Skeletal muscle tissue (tissue), 4 donors: ENCODE measurements around the gene HEXIM2. TPM values are rescaled to one million over a fixed set of nuclear protein-coding genes. Genes with fewer than 3 reads are reported as not detected.

ENCODE experiments used
- H3K27ac ChIP-seq: one replicate; pipeline ENCODE4 v1.7.0; 2013; ENCODE audit warnings: mild to moderate bottlenecking, low read depth, low read length, inconsistent platforms
- H3K27me3 ChIP-seq, 3 donors: one replicate each; pipeline ENCODE4 v1.7.0; 2013; ENCODE audit warnings: low read length in 3 of 3; ENCODE audit not compliant: control insufficient read depth in 3 of 3, insufficient read depth in 3 of 3
- H3K36me3 ChIP-seq, 3 donors: one replicate each; pipeline ENCODE4 v1.7.0; 2013; ENCODE audit warnings: low read length in 3 of 3; ENCODE audit not compliant: control insufficient read depth in 3 of 3, insufficient read depth in 3 of 3
- H3K4me1 ChIP-seq, 3 donors: one replicate each; pipeline ENCODE4 v1.7.0; 2013; ENCODE audit warnings: low read length in 3 of 3, mild to moderate bottlenecking in 3 of 3; ENCODE audit not compliant: control insufficient read depth in 3 of 3, insufficient read depth in 3 of 3
- H3K4me3 ChIP-seq, 3 donors: one replicate each; pipeline ENCODE4 v1.7.0; 2013; ENCODE audit warnings: low read length in 3 of 3
- H3K9ac ChIP-seq, 3 donors: one replicate each; pipeline ENCODE4 v1.7.0; 2013; ENCODE audit warnings: low read length in 3 of 3, mild to moderate bottlenecking in 3 of 3, moderate library complexity in 2 of 3, low read depth in 1 of 3
- H3K9me3 ChIP-seq, 3 donors: one replicate each; pipeline ENCODE4 v1.7.0; 2013; ENCODE audit warnings: low read length in 3 of 3; ENCODE audit not compliant: control insufficient read depth in 3 of 3
- total RNA-seq: library from RNA; depleted of rRNA; stranded (reverse); fragments of >200 nt; gene quantifications from one replicate; pipeline ENCODE4 v1.2.3, GENCODE V29; 2014
- donor health status: Osteomylitis.

HEXIM2 gene
- 10.4 TPM for total RNA-seq

DNA sequence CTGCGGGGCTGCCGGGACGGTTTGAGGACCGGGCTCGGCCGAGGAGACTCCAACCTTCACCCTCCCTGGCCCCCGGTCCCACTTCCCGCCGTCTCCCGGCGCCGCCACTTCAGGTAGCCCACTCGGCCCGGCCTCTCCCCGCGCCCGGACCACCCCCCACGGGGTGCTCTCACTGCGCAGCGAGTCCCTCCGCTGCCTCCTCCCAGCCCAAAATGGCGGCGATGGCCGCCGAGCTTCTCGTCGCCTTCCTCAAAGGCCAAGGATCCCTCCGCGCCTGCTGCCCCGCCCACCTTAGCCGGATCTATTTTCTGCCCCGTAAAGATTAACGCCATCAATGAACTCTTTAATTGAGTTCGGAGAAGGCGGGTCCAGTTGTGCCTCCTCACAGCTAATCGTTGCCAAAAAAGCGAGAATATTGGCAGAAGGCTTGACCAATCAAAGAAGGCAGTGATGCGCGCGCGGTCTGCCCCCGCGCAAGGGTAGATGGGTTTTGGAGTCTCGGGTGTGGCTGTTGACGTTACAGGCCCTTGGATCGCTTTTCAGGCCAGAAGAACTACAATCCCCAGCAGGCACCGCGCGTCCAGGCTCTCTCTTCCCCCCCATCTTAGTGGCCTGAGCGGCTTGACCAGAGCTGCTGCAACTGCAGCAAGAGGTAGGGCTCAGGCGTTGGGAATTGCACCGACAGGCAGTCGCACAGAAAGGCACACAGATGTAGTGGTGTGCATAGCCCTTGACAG lies at the start of gene HEXIM2:
TSS of gene HEXIM2 (plus strand) at position 588 of the 737 bp plus-strand sequence. CDS start 919 bp downstream, outside the sequence.
- Histone ChIP-seq H3K27me3 (no peaks in the 10 kb centered on the region), H3K27ac (peak within 1 kb of the TSS; percentile 100), H3K4me3 (peak within 1 kb of the TSS; percentile 96 to 98 (median 98)), H3K4me1 (peaks cover 25 to 48% (median 29%) of the 10 kb centered on the region in 3 donors), H3K36me3 (peaks cover 8 to 10% (median 9%) of the 10 kb centered on the region in 3 donors), H3K9me3 (no peaks in the 10 kb centered on the region), H3K9ac (peak within 1 kb of the TSS; percentile 97 to 100 (median 100))

DNA sequence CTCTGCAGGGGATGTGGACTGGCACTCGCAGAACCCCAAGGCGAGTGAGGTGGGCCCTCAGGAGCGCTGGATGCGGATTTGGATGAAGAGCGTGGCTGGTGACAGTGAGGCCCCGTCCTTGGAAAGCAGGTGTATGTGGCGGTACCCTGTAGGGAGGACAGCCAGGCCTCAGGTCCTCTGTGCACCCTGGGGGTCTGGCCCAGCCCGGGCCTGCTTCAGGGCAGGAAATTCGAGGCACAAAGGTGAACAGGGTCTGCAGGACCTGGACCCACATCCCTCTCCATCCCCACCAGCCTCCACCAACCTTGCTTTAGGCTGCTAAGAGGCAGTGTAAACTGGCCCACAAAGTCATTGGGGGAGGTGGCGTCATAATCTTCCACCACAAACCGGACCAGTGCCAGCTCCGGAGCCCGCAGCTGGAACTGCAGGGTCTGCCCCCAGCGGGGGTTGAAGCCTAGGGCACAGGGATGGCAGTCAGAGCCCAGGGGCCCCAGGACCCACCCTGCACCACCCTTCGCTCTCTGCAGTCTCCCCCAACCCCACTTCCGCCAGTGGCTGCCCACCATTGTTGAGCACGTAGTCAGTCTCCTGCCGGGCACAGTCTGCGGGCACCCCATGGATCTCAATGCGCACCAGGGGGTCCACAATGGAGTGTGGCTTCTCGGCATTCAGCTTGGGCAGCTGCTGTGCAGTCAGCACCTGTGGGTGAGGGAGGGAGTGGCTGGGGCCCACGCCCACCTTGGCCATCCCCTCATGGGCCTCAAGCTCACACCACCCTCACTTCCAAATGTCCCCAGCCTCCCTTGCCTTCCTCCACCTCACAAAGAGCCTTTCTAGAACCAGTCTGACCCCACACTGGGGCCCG lies 48.9 kb upstream of the HEXIM2 start:
- H3K4me3 ChIP-seq = no peak overlapping the region
- H3K36me3 ChIP-seq = peaks cover 19 to 46% (median 41%) of the 10 kb centered on the region in 3 donors
- peak overlapping the region; percentile 98 for H3K27ac ChIP-seq
- peak overlapping the region in 2 of 3 donors; percentile 57 to 88 for H3K9ac ChIP-seq
- H3K9me3 ChIP-seq = no peaks in the 10 kb centered on the region
- H3K27me3 ChIP-seq = no peaks in the 10 kb centered on the region
- peaks cover 54 to 62% (median 56%) of the 10 kb centered on the region in 3 donors for H3K4me1 ChIP-seq

DNA sequence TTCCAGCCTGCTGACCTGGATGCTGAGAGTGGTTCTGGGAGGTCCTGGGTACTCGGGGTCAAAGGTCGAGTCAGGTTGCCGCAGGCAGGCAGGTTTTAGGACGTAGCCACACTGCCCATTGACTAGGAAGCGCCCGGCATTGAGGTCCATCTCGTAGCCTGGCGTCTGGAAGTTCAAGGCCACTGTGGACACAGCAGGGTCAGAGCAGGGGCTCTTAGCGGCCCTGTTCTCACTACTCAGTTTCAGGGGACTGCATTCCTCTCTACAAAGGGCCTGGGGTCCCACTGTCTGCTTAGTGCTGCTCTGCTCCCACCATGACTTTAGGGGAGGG lies 48.3 kb upstream of the HEXIM2 start:
- H3K4me1 ChIP-seq = peaks cover 48 to 56% (median 50%) of the 10 kb centered on the region in 3 donors
- H3K4me3 ChIP-seq = no peak overlapping the region
- peak overlapping the region; percentile 40 for H3K27ac ChIP-seq
- H3K27me3 ChIP-seq = no peaks in the 10 kb centered on the region
- H3K9me3 ChIP-seq = no peaks in the 10 kb centered on the region
- peak overlapping the region in 1 of 3 donors; percentile 16 for H3K9ac ChIP-seq
- H3K36me3 ChIP-seq = peaks cover 21 to 51% (median 44%) of the 10 kb centered on the region in 3 donors

- Histone ChIP-seq H3K9ac (peak overlapping the region in 1 of 3 donors; percentile 25), H3K9me3 (no peaks in the 10 kb centered on the region), H3K4me3 (no peak overlapping the region), H3K4me1 (peaks cover 38 to 47% (median 41%) of the 10 kb centered on the region in 3 donors), H3K27me3 (no peaks in the 10 kb centered on the region), H3K36me3 (peaks cover 25 to 52% (median 52%) of the 10 kb centered on the region in 3 donors), H3K27ac (no peak overlapping the region)
Measured at GRCh38 chr17:45114117-45114932, 47.4 kb upstream of the HEXIM2 start.

GRCh38 chr17:45115015-45115625 lies 46.6 kb upstream of the HEXIM2 start:
- H3K9ac ChIP-seq = peak overlapping the region in 1 of 3 donors; percentile 3
- H3K27me3 ChIP-seq = no peaks in the 10 kb centered on the region
- H3K4me1 ChIP-seq = peaks cover 33 to 41% (median 34%) of the 10 kb centered on the region in 3 donors
- peaks cover 32 to 60% (median 60%) of the 10 kb centered on the region in 3 donors for H3K36me3 ChIP-seq
- H3K27ac ChIP-seq = no peak overlapping the region
- no peaks in the 10 kb centered on the region for H3K9me3 ChIP-seq
- no peak overlapping the region for H3K4me3 ChIP-seq

GRCh38 chr17:45115871-45116270 lies 45.8 kb upstream of the HEXIM2 start:
- H3K27ac ChIP-seq = no peak overlapping the region
- no peak overlapping the region for H3K4me3 ChIP-seq
- no peaks in the 10 kb centered on the region for H3K27me3 ChIP-seq
- H3K9ac ChIP-seq = no peak overlapping the region
- peaks cover 36 to 63% (median 63%) of the 10 kb centered on the region in 3 donors for H3K36me3 ChIP-seq
- H3K4me1 ChIP-seq = peaks cover 26 to 33% (median 27%) of the 10 kb centered on the region in 3 donors
- no peaks in the 10 kb centered on the region for H3K9me3 ChIP-seq

- Histone ChIP-seq H3K27ac (no peak overlapping the region), H3K4me3 (no peak overlapping the region), H3K9ac (peak overlapping the region in 1 of 3 donors; percentile 25), H3K4me1 (peaks cover 19 to 27% (median 21%) of the 10 kb centered on the region in 3 donors), H3K36me3 (peaks cover 36 to 63% (median 63%) of the 10 kb centered on the region in 3 donors), H3K9me3 (no peaks in the 10 kb centered on the region), H3K27me3 (no peaks in the 10 kb centered on the region)
Measured at GRCh38 chr17:45116434-45117016, 45.1 kb upstream of the HEXIM2 start.

DNA sequence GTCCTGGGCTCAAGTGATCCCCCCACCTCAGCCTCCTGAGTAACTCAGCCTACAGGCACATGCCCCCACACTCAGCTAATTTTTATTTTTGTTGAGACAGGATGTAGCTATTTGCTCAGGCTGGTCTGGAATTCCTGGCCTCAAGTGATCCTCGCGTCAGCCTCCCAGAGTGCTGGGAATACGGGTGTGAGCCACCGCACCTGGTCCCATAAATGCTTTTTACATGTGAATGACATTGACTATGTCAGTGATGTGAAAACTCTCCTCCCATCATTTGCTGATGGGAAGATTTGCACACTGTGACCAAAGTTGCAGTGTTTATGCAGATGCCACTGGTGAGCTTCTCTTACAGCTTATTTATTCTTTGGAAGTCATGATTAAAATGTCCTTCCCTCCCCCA lies 44.3 kb upstream of the HEXIM2 start:
- Histone ChIP-seq H3K4me3 (no peak overlapping the region), H3K27me3 (no peaks in the 10 kb centered on the region), H3K9me3 (no peaks in the 10 kb centered on the region), H3K4me1 (peaks cover 11 to 24% (median 13%) of the 10 kb centered on the region in 3 donors), H3K36me3 (peaks cover 36 to 63% (median 60%) of the 10 kb centered on the region in 3 donors), H3K9ac (no peak overlapping the region), H3K27ac (no peak overlapping the region)
